ENCODE results near the gene UBE2E2. TPM values are rescaled to one million over a fixed set of nuclear protein-coding genes. Genes with fewer than 3 reads are reported as not detected.

The UBE2E2 gene
- total RNA-seq, 4 donors from 2014 or later, result 26.5 to 44.0 (median 37.0) TPM

- no peaks in the 10 kb centered on the region for H3K36me3 ChIP-seq
- no peaks in the 10 kb centered on the region for H3K9me3 ChIP-seq
- H3K4me1 ChIP-seq, result peaks cover 0 to 29% (median 4%) of the 10 kb centered on the region in 3 donors
- H3K4me3 ChIP-seq, result no peak overlapping the region
- 45 to 80% methylated on average over 1 of the region's 1 CpG for WGBS, 2 donors
- DNase-seq, result no peak
- TF ChIP-seq POLR2A (IDR thresholded peaks at IDR 0.05) (no peak), CTCF (IDR thresholded peaks at IDR 0.05) (no peak)
- intact Hi-C loops (cut with DNase I), result no loop called here
- H3K27ac ChIP-seq, result no peak overlapping the region
- no peaks in the 10 kb centered on the region for H3K27me3 ChIP-seq
Measured at GRCh38 chr3:23495507-23495906, 292.4 kb downstream of the UBE2E2 start.

GRCh38 chr3:23496165-23496564 is 293.0 kb downstream of the UBE2E2 start:
- DNase-seq, result no peak
- intact Hi-C loops (cut with DNase I), result no loop called here
- Histone ChIP-seq H3K4me1 (peaks cover 0 to 27% (median 4%) of the 10 kb centered on the region in 3 donors), H3K27me3 (no peaks in the 10 kb centered on the region), H3K9me3 (no peaks in the 10 kb centered on the region), H3K36me3 (no peaks in the 10 kb centered on the region), H3K4me3 (no peak overlapping the region), H3K27ac (no peak overlapping the region)
- 83 to 86% methylated on average over 1 of the region's 1 CpG for WGBS, 2 donors
- TF ChIP-seq CTCF (IDR thresholded peaks at IDR 0.05), result no peak
- TF ChIP-seq POLR2A (IDR thresholded peaks at IDR 0.05), result no peak

- Histone ChIP-seq H3K9me3 (no peaks in the 10 kb centered on the region), H3K27me3 (no peaks in the 10 kb centered on the region), H3K36me3 (no peaks in the 10 kb centered on the region), H3K27ac (no peak overlapping the region), H3K4me1 (peaks cover 0 to 32% (median 4%) of the 10 kb centered on the region in 3 donors), H3K4me3 (no peak overlapping the region)
- DNase-seq, result no peak
- WGBS, 2 donors, result 76 to 92% methylated on average over 5 of the region's 5 CpGs
- intact Hi-C loops (cut with DNase I), result no loop called here
- TF ChIP-seq POLR2A (IDR thresholded peaks at IDR 0.05) (no peak), CTCF (IDR thresholded peaks at IDR 0.05) (no peak)
Measured at GRCh38 chr3:23497156-23497555, 294.0 kb downstream of the UBE2E2 start.

- intact Hi-C loops (cut with DNase I), result no loop called here
- 51 to 56% methylated on average over 4 of the region's 4 CpGs for WGBS, 2 donors
- TF ChIP-seq POLR2A (IDR thresholded peaks at IDR 0.05) (no peak), CTCF (IDR thresholded peaks at IDR 0.05) (no peak)
Measured at GRCh38 chr3:23501201-23501802, 298.2 kb downstream of the UBE2E2 start.

GRCh38 chr3:23508464-23508863 is 305.3 kb downstream of the UBE2E2 start:
- intact Hi-C loops (cut with DNase I), result no loop called here

More at GRCh38 chr3:23501201-23501802, 298.2 kb downstream of the UBE2E2 start:
- no peaks in the 10 kb centered on the region for H3K36me3 ChIP-seq
- no peak for DNase-seq
- no peaks in the 10 kb centered on the region for H3K27me3 ChIP-seq
- peaks cover 0 to 10% (median 0%) of the 10 kb centered on the region in 3 donors for H3K4me1 ChIP-seq
- no peak overlapping the region for H3K27ac ChIP-seq
- no peaks in the 10 kb centered on the region for H3K9me3 ChIP-seq
- H3K4me3 ChIP-seq, result no peak overlapping the region

More at GRCh38 chr3:23508464-23508863, 305.3 kb downstream of the UBE2E2 start:
- no peak overlapping the region for H3K27ac ChIP-seq
- TF ChIP-seq CTCF (IDR thresholded peaks at IDR 0.05), result no peak
- no peak for TF ChIP-seq POLR2A (IDR thresholded peaks at IDR 0.05)
- DNase-seq, result no peak
- 88 to 90% methylated on average over 4 to 5 of the region's 5 CpGs for WGBS, 2 donors
- H3K27me3 ChIP-seq, result no peaks in the 10 kb centered on the region
- H3K4me1 ChIP-seq, result no peaks in the 10 kb centered on the region
- H3K9me3 ChIP-seq, result no peaks in the 10 kb centered on the region
- no peaks in the 10 kb centered on the region for H3K36me3 ChIP-seq
- no peak overlapping the region for H3K4me3 ChIP-seq

Data from esophagus squamous epithelium (tissue), 5 donors.